Smooth muscle cell of bladder (primary cell): ENCODE data around the gene TMEM94. TPM values are rescaled to one million over a fixed set of nuclear protein-coding genes. Genes with fewer than 3 reads are reported as not detected.

Experiments used
- total RNA-seq: library from RNA; depleted of rRNA; stranded (reverse); fragments of >200 nt; gene quantifications from 2 replicates; pipeline ENCODE4 v1.2.3, GENCODE V29; 2014

TMEM94 gene
- 20.1 and 20.5 TPM in 2 replicates for total RNA-seq

DNA sequence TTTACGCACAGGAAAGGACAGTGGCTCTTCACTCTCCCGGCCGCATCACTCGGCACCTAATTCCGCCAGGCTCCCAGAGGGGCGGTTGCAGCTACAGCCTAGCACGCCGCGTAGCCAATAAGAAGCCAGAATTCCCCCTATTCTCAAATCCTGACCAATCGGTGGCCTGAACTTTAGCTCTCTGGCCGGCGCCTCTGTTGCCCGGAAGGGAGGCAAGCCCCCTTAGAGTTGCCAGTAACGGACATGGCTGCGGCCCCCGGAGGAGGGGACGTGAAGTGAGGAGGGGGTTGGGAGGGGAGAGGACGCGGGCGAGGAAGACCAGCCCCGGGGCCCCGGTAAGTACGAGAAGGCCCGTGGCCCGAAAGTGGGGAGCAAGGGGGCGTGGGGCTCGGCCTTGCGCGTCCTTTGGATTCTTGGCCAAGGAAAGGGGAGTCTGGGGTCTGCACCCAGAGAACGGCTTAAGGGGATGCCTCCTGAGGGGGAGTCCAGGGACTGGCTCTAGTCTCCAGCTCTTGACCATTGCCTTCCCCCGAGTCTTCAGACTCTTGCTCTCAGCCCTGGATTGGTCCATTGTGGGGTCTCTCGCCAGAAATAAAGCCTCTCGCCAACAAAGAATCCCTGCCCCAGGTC is at the start of gene TMEM94:
TMEM94 (plus strand) TSS at position 219 of the 630 bp plus-strand sequence. CDS start 15,271 bp downstream, outside the sequence.

DNA sequence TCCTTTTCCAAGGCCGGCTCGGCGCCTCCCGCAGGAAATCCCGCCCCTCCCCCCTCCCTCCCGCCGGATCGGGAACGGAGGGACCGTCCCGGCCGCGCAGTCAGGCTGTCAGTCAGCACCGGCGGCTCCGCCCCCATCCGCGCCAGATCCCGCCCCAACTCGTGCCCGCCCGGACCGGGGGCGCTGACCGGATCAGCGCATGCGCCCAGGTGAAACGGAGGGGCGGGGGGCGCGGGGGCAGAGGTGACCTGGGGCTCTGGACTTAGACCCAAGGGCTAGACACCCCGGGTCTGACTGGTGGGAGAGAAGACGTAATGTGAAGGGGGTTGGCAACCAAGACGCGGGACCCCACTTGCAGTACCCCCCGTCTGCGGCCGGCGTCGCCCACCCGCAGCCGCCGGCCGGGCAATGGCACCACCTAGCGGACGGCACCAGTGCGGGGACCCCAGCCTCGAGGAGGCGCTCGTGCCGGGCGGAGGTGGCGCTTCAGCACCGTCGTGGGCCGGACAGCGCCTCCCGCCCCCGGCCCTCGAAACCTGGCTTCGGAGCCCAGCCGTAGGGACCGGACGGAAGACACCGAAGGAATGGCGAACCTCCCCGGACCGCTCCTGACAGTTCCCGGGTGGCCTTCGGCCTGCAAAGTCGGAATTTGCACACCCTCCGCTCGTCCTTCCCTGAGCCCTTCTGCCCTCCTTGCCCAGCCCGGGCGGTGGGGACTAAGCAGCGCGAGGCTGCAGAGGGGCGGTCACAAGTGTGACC is 59.2 kb downstream of the TMEM94 start, which contains the start of gene CASKIN2:
CASKIN2 (minus strand) TSS at position 42 of the 759 bp plus-strand sequence. CDS start 1,733 bp downstream, outside the sequence.

DNA sequence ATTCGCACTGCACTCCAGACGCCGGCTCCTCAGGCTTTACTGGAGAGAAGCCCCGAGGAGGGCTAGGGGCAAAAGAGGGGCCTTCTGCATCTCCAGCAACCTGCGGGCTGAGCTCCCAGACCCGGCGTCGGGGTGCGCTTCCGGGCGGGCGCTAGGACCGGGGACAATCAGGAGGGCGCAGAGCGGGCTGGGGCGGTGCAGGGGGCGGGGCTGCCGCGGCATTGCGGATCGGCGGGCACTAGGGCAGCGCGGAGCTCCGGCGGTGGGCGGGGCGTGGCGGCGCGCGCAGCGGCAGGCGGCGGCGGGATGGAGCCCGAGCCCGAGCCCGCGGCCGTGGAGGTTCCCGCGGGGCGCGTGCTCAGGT is 59.8 kb downstream of the TMEM94 start, which contains the start of gene TSEN54:
TSEN54 (plus strand) TSS at position 274 of the 364 bp plus-strand sequence; CDS start at position 307, 33 bp downstream.

DNA sequence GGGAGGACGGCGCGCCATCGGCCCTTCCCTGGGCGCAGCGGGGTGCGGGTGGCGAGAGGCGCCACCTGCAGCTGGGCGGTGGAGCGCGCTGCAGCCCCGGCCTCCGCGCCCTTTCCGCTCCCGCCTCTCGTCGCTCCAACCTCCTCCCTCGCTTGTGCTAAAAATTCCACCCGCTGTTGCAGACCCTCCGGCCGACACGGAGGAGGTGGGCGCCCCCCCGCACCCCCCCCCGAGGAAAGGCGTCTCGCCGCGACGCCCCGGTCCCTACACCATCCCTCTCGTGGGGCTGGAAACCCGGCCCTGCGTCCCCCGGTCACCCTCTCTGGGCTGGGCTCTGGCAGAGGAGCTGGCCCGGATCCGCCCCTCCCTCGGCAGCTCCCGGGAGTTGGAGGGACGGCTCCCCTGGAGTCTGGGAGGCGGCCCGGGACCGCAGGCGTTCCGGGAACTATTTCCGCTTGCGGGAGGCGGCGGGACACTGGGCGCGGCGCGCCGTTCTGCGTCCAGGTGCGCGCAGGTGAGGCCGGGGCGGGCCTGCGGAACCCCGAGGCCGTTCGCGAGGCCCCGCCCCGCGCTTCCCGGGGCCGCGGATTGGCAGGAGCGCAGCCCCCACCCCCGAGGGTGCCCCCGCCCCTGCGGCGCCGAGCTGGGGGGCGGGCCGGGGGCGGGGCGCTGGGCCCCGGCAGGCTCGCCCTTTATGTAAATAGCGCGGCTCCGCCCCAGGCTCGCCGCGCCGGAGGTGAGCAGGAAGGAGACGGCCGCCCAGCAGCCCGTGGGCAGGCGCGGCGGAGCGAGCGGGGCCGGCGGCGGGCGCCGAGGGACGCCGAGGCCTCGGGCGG is 68.8 kb downstream of the TMEM94 start, which contains the start of gene LLGL2:
LLGL2 (plus strand) TSS at position 728 of the 836 bp plus-strand sequence. CDS start 17,730 bp downstream, outside the sequence.

Other genes with a start within 250 kb of the TMEM94 start
- gene GGA3, start 195.0 kb upstream of the TMEM94 start, total RNA-seq: 9.0 and 10.6 TPM in 2 replicates
- gene MRPS7, start 194.8 kb upstream of the TMEM94 start, total RNA-seq: 59.7 and 64.0 TPM in 2 replicates
- 3.8 and 5.3 TPM in 2 replicates for gene MIF4GD, start 185.4 kb upstream of the TMEM94 start, total RNA-seq
- 4.4 and 4.7 TPM in 2 replicates for gene SLC25A19, start 167.2 kb upstream of the TMEM94 start, total RNA-seq
- 56.9 and 63.7 TPM in 2 replicates for gene GRB2, start 51.0 kb upstream of the TMEM94 start, total RNA-seq
- gene CASKIN2, start 58.9 kb downstream of the TMEM94 start, total RNA-seq: 3.4 and 5.2 TPM in 2 replicates
- 6.3 and 10.4 TPM in 2 replicates for gene TSEN54, start 59.9 kb downstream of the TMEM94 start, total RNA-seq
- 0.14 and 0.37 TPM in 2 replicates for gene LLGL2, start 69.1 kb downstream of the TMEM94 start, total RNA-seq
- gene MYO15B, start 131.2 kb downstream of the TMEM94 start, total RNA-seq: 2.0 and 3.9 TPM in 2 replicates
- gene SMIM5, start 176.8 kb downstream of the TMEM94 start, total RNA-seq: not detected in 2 replicates
- gene RECQL5, start 210.5 kb downstream of the TMEM94 start, total RNA-seq: 14.6 and 19.6 TPM in 2 replicates
- 47.8 and 51.7 TPM in 2 replicates for gene SAP30BP, start 210.7 kb downstream of the TMEM94 start, total RNA-seq